Measurements from ENCODE around the gene ALOX12. TPM values are rescaled to one million over a fixed set of nuclear protein-coding genes. Genes with fewer than 3 reads are reported as not detected.
"Not testable (repeated sequence)": the region's sequence is repeated elsewhere in the genome, so short reads cannot be mapped to it uniquely, and the experiment has no call there.

Gene ALOX12
- total RNA-seq, 1 experiment from 2014 or later: not detected

DNA sequence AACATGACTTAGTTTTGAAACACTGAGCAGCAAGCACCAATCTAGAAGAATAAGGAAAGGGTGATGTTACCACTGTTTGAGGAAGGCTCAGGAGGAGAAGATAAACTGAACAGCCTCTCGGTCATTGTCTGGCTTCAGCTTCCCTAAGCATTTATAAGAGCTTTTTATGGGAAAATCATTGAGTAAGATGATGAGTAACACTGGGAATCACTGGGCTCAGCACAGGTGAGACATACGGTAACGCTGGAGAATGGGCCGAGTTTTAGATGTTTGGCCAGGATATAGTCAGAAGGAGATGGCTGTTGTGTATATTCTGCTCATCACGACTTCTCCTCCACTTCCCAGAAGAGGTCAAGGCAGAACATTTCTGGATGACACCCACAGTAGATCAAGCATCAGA, 42.2 kb upstream of the ALOX12 start:
- no peak for DNase-seq
- no peaks in the 10 kb centered on the region for H3K36me3 Mint-ChIP-seq (ENCODE audit: insufficient read depth, unreplicated experiment)
- no TSS peak for BruUV-seq (replicated peaks)
- H3K4me1 Mint-ChIP-seq (ENCODE audit: low read depth, unreplicated experiment): no peaks in the 10 kb centered on the region
- CTCF ChIA-PET: no interaction called here
- peaks cover 30% of the 10 kb centered on the region for H3K27me3 Mint-ChIP-seq (ENCODE audit: unreplicated experiment)
- H3K4me3 Mint-ChIP-seq (ENCODE audit: low read depth, unreplicated experiment): no peak overlapping the region
- H3K9me3 Mint-ChIP-seq (ENCODE audit: low read depth, unreplicated experiment): no peaks in the 10 kb centered on the region
- no peak overlapping the region for H3K27ac Mint-ChIP-seq (ENCODE audit: unreplicated experiment)
- intact Hi-C loops (cut with micrococcal nuclease; ENCODE audit: unreplicated experiment): no loop called here
- TF ChIP-seq, protein P1, sequence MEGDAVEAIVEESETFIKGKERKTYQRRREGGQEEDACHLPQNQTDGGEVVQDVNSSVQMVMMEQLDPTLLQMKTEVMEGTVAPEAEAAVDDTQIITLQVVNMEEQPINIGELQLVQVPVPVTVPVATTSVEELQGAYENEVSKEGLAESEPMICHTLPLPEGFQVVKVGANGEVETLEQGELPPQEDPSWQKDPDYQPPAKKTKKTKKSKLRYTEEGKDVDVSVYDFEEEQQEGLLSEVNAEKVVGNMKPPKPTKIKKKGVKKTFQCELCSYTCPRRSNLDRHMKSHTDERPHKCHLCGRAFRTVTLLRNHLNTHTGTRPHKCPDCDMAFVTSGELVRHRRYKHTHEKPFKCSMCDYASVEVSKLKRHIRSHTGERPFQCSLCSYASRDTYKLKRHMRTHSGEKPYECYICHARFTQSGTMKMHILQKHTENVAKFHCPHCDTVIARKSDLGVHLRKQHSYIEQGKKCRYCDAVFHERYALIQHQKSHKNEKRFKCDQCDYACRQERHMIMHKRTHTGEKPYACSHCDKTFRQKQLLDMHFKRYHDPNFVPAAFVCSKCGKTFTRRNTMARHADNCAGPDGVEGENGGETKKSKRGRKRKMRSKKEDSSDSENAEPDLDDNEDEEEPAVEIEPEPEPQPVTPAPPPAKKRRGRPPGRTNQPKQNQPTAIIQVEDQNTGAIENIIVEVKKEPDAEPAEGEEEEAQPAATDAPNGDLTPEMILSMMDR (IDR thresholded peaks at IDR 0.05; ENCODE audit: unreplicated experiment): no peak

DNA sequence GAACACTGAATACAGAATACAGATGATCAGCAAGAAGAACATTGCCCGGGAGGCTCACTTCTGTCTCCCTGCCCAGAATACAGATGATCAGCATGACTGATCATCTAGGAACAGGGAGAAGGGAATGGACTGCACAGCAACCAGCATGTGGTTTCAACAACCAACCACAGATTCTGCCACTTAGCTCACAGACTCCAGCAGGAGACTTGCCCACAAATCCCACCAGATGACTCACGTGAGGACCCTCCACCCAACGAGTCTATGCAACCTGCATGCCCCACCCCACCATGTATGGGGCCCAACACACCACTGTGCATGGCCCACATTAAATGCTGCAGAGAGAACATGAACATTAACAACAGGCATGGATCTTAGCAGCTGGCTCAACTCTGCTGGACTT, 36.1 kb upstream of the ALOX12 start:
- Mint-ChIP-seq H3K27ac (ENCODE audit: unreplicated experiment) (no peak overlapping the region), H3K27me3 (ENCODE audit: unreplicated experiment) (peaks cover 13% of the 10 kb centered on the region), H3K4me1 (ENCODE audit: low read depth, unreplicated experiment) (no peaks in the 10 kb centered on the region), H3K9me3 (ENCODE audit: low read depth, unreplicated experiment) (no peaks in the 10 kb centered on the region), H3K4me3 (ENCODE audit: low read depth, unreplicated experiment) (no peak overlapping the region), H3K36me3 (ENCODE audit: insufficient read depth, unreplicated experiment) (no peaks in the 10 kb centered on the region)
- intact Hi-C loops (cut with micrococcal nuclease; ENCODE audit: unreplicated experiment): no loop called here
- CTCF ChIA-PET: no interaction called here
- TF ChIP-seq, protein P1 (IDR thresholded peaks at IDR 0.05; ENCODE audit: unreplicated experiment): no peak
- DNase-seq: no peak
- no TSS peak for BruUV-seq (replicated peaks)

DNA sequence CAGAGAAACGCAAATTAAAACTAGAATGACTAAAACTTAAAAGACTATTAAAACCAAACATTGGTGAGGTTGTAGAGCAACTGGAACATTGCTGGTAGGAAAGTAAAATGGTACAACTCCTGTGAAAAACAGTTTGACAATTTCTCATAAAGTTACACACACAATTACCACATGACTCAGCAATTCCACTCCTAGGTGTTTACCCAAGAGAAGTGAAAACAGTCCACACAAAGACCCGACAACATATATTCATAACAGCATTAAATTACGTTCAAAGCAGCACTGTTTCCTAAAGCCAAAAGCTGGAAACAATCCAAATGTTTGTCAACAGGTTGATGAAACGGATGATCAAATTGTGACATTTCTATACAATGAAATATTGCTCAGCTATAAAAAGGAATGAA, 26.5 kb upstream of the ALOX12 start:
- no peak overlapping the region for H3K27ac Mint-ChIP-seq (ENCODE audit: unreplicated experiment)
- no TSS peak for BruUV-seq (replicated peaks)
- intact Hi-C loops (cut with micrococcal nuclease; ENCODE audit: unreplicated experiment): no loop called here
- no peaks in the 10 kb centered on the region for H3K36me3 Mint-ChIP-seq (ENCODE audit: insufficient read depth, unreplicated experiment)
- DNase-seq: no peak
- CTCF ChIA-PET: no interaction called here
- H3K9me3 Mint-ChIP-seq (ENCODE audit: low read depth, unreplicated experiment): no peaks in the 10 kb centered on the region
- H3K27me3 Mint-ChIP-seq (ENCODE audit: unreplicated experiment): no peaks in the 10 kb centered on the region
- H3K4me3 Mint-ChIP-seq (ENCODE audit: low read depth, unreplicated experiment): no peak overlapping the region
- H3K4me1 Mint-ChIP-seq (ENCODE audit: low read depth, unreplicated experiment): no peaks in the 10 kb centered on the region
- TF ChIP-seq, protein P1 (IDR thresholded peaks at IDR 0.05; ENCODE audit: unreplicated experiment): no peak

DNA sequence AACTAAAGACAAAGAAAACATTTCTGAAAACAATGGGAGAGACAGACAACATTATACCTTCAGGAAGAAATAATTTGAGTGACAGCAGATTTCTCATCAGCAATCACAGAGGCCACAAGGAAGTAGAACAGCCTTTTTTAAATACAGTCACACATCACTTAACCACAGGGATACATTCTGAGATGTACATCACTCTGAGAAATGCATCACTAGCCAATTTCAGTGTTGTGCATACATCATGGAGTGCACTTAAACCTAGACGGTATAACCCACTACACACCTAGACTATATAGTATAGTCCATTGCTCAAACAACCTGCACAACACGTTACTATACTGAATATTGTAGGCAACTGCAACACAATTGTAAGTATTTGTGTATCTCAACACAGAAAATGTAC, 24.9 kb upstream of the ALOX12 start:
- CTCF ChIA-PET: interaction anchor here (0.7 kb wide), 1 partner anchor 42 kb away, joined by 6 read pairs; no protein-coding TSS in a partner anchor
- no peak for DNase-seq
- Mint-ChIP-seq H3K4me3 (ENCODE audit: low read depth, unreplicated experiment) (no peak overlapping the region), H3K27me3 (ENCODE audit: unreplicated experiment) (no peaks in the 10 kb centered on the region), H3K36me3 (ENCODE audit: insufficient read depth, unreplicated experiment) (no peaks in the 10 kb centered on the region), H3K9me3 (ENCODE audit: low read depth, unreplicated experiment) (no peaks in the 10 kb centered on the region), H3K27ac (ENCODE audit: unreplicated experiment) (no peak overlapping the region), H3K4me1 (ENCODE audit: low read depth, unreplicated experiment) (no peaks in the 10 kb centered on the region)
- intact Hi-C loops (cut with micrococcal nuclease; ENCODE audit: unreplicated experiment): no loop called here
- BruUV-seq (replicated peaks): no TSS peak
- TF ChIP-seq, protein P1 (IDR thresholded peaks at IDR 0.05; ENCODE audit: unreplicated experiment): no peak

DNA sequence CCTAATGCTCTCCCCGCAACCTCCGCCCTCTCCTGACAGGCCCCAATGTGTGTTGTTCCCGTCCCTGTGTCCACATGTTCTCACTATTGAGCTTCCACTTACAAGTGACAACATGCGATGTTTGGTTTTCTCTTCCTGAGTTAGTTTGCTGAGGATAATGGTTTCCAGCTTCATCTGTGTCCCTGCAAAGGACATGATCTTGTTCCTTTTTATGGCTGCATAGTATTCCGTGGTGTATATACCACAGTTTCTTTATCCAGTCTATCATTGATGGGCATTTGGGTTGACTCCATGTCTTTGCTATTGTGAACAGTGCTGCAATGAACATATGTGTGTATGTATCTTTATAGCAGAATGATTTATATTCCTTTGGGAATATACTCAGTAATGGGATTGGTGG, 16.4 kb upstream of the ALOX12 start:
- H3K4me3 Mint-ChIP-seq (ENCODE audit: low read depth, unreplicated experiment); H3K9me3 Mint-ChIP-seq (ENCODE audit: low read depth, unreplicated experiment); intact Hi-C loops (cut with micrococcal nuclease; ENCODE audit: unreplicated experiment); BruUV-seq (replicated peaks); DNase-seq; H3K36me3 Mint-ChIP-seq (ENCODE audit: insufficient read depth, unreplicated experiment); H3K27ac Mint-ChIP-seq (ENCODE audit: unreplicated experiment); H3K4me1 Mint-ChIP-seq (ENCODE audit: low read depth, unreplicated experiment); CTCF ChIA-PET; H3K27me3 Mint-ChIP-seq (ENCODE audit: unreplicated experiment): not testable (repeated sequence)
